ENCODE measurements around the gene XRN2.

Gene XRN2

DNA sequence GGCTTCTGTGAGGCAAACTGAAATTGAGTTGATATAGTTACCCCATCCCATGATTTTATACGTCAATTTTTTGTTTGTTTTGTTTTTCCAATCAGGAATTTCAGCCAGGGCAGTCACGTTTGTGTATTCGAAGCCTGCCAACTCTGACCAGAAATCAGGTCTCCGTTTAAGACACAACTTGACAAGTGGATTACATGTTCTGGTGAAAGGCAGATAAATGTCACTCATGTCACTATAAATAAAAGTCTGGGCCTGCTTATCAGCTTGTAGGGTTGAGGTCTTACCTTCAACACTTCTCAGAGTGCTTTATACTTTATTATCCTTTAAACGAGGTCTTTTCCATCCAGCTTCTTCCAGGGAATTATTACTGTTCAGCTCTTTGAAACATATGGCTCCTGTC lies 8.4 kb upstream of the XRN2 start:
- DNase-seq (ENCODE audit: low read depth, low spot score): no peak
- in situ Hi-C loops (cut with HindIII; ENCODE audit: low sequenced_read_pairs): no loop called here
- TF ChIP-seq, protein P1, sequence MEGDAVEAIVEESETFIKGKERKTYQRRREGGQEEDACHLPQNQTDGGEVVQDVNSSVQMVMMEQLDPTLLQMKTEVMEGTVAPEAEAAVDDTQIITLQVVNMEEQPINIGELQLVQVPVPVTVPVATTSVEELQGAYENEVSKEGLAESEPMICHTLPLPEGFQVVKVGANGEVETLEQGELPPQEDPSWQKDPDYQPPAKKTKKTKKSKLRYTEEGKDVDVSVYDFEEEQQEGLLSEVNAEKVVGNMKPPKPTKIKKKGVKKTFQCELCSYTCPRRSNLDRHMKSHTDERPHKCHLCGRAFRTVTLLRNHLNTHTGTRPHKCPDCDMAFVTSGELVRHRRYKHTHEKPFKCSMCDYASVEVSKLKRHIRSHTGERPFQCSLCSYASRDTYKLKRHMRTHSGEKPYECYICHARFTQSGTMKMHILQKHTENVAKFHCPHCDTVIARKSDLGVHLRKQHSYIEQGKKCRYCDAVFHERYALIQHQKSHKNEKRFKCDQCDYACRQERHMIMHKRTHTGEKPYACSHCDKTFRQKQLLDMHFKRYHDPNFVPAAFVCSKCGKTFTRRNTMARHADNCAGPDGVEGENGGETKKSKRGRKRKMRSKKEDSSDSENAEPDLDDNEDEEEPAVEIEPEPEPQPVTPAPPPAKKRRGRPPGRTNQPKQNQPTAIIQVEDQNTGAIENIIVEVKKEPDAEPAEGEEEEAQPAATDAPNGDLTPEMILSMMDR (IDR thresholded peaks at IDR 0.05; ENCODE audit: low read depth, low read length): no peak
- H3K4me3 ChIP-seq (ENCODE audit: low read depth, low read length): no peak overlapping the region

DNA sequence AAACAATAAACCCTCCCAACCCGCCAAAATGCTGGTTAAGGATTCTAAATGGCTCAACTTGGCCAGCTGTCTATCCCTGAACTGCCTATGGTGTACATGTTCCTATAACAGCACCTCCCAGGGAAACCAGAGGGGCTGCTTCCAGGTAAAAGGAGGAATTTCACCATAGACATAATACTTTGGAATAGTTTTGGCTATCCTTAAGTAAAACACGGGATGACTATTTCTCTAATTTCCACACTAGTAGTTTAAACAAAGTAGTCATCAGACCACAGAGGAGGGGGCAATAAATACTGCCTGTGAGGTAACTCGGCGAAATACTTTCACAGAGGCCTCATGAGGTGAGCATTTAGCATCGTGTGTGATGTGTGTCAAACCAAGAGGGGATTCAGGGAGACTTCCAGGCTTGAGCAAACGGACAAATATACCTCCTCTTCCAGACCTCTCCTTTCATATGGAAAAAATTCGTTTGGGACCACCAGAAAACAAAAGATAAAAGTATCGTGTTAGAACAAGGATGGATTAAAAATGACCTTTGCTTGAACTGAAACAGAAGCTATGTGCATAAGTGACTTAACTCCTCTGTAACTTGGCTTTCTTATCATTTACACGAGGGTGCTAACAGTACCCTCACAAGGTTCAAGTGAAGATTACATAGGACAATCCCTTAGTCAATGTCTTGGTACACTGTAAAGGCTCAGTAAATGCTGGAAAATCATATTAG lies 1.0 kb upstream of the XRN2 start:
- TF ChIP-seq, protein P1 (IDR thresholded peaks at IDR 0.05; ENCODE audit: low read depth, low read length): no peak
- H3K4me3 ChIP-seq (ENCODE audit: low read depth, low read length): peak overlapping the region; percentile 96
- no peak for DNase-seq (ENCODE audit: low read depth, low spot score)
- in situ Hi-C loops (cut with HindIII; ENCODE audit: low sequenced_read_pairs): no loop called here

DNA sequence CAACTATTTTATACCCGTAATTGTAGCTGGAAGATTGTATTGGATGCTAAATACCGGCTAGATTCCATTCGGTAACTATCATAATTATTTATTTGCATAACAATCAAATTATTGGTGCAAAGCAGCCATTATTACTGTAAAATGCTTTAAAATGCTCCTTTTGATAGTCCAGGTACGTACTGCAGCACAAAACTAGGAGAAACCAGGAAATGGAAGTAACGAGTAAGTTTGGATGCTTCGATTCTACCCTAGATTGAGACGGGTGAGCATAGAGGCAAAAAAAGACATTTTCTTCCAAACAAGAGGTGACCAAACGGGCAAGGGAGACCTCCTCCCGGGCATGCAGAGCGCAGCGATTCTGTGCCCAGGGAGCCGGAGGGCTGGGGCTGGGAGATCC lies 469 bp upstream of the XRN2 start:
- H3K4me3 ChIP-seq (ENCODE audit: low read depth, low read length): peak overlapping the region; percentile 96
- TF ChIP-seq, protein P1 (IDR thresholded peaks at IDR 0.05; ENCODE audit: low read depth, low read length): no peak
- no peak for DNase-seq (ENCODE audit: low read depth, low spot score)
- in situ Hi-C loops (cut with HindIII; ENCODE audit: low sequenced_read_pairs): no loop called here

DNA sequence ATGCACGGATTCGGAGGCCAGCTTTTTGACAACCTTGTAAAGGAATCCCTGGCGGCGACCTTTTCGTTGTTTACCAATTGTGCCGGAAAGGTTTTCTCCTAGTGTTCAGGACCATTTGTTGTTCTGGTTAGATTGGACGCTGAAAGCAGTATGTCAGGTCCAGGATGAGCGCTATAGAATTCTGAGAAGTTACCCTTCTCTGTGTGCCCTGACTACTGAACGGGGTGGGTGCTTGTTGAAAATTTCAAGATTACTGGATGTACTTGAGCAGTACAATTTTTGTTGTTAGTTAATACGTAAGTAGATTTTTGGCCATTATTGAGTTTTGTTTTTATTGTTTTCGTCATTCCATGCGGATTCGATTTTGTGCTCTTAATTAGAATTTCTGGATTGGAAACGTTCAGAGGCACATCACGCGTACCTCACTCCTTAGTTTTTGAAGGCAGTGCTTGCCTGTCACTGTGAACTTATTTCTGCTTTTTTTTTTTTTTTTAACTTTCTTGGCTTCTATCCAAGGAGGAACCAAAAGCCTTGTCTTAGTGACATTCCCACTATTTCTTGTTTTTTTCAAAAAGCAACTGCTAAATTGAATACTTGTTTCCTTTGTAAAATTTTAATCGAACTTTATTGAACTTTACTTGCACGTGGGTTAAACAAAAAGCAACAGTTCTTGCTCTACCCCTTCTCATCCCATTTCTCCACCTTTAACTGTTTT lies 898 bp downstream of the XRN2 start:
- TF ChIP-seq, protein P1 (IDR thresholded peaks at IDR 0.05; ENCODE audit: low read depth, low read length): no peak
- peak overlapping the region; percentile 96 for H3K4me3 ChIP-seq (ENCODE audit: low read depth, low read length)
- in situ Hi-C loops (cut with HindIII; ENCODE audit: low sequenced_read_pairs): no loop called here
- DNase-seq (ENCODE audit: low read depth, low spot score): peak; percentile 22

DNA sequence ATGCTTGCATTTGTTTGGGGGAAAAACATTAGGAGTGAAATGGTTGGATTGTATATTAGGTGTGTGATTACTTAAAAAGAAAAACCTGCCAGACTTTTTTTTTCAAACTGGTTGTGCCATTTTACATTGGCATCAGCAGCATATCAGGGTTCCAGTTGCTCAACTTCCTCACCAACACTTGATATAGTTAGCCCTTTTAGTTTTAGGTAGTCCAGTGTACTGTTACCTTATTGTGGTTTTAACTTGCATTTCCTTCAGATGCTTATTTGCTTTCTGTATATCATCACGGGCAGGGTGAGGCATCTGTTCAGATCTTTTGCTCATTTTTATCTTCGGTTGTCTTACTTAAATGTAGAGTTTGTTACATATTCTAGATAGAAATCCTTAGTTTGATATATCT lies 5.2 kb downstream of the XRN2 start:
- DNase-seq (ENCODE audit: low read depth, low spot score): no peak
- in situ Hi-C loops (cut with HindIII; ENCODE audit: low sequenced_read_pairs): no loop called here
- TF ChIP-seq, protein P1 (IDR thresholded peaks at IDR 0.05; ENCODE audit: low read depth, low read length): no peak
- H3K4me3 ChIP-seq (ENCODE audit: low read depth, low read length): no peak overlapping the region

DNA sequence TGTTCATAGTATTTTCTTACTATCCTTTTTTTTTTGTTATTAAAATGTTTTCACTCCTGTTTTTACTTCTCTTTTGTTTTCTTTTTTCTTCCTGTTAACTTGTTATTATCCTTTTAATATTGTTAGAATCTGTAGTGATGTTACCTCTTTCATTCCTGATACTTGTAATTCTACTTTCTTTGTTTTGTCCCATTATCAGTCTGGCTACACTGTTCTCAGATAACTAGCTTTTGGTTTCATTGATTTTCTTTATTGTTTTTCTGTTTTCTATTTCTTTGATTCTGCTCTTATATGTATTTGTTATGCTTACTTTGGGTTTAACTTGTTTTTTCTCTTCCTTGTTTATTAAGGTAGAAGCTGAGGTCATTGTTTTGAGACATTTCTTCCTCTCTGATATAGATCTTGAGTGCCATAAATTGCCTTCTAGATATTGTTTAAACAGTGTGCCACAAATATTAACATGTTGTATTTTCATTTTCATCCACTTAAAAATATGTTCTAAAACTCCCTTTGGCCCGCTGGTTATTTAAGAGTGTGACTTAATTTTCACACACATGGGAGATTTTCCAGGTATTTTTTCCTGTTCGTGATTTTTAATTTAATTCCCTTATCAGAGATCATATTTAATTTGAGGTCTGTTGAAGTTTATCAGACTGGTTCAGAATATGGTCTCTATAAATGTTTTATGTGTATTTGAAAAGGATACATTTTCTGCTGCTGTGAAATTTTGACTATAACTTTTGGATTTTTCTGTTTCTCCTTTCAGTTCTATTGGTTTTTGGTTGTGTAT lies 6.7 kb downstream of the XRN2 start:
- in situ Hi-C loops (cut with HindIII; ENCODE audit: low sequenced_read_pairs): no loop called here
- no peak for DNase-seq (ENCODE audit: low read depth, low spot score)
- TF ChIP-seq, protein P1 (IDR thresholded peaks at IDR 0.05; ENCODE audit: low read depth, low read length): no peak

More for the DNA sequence above, 6.7 kb downstream of the XRN2 start:
- no peak overlapping the region for H3K4me3 ChIP-seq (ENCODE audit: low read depth, low read length)

Data from astrocyte of the spinal cord (primary cell).